PC-3 (cell line): ENCODE measurements around the gene ASB18. TPM values are rescaled to one million over a fixed set of nuclear protein-coding genes. Genes with fewer than 3 reads are reported as not detected.

Source experiments
- ATAC-seq: fragments of 200-7000 bp; cut with Tn5 transposase; 2 replicates; pipeline ENCODE4 v1.9.1; 2020; ENCODE audit warnings: mild to moderate bottlenecking, moderate library complexity
- BruUV-seq: library from RNA; stranded (reverse); fragments of 400-500 nt; replicated peaks from 2 replicates; lab custom pipeline; 2021; lab: Mats Ljungman, UMichigan
- CTCF ChIA-PET: fragments of 300-600 bp; sonication (Branson Sonifier 250); formaldehyde crosslinking; loops from one replicate; lab custom pipeline; 2022; ENCODE audit warnings: antibody characterized with exemption; lab: Charles Lee
- POLR2A ChIA-PET: fragments of 300-600 bp; sonication (Branson Sonifier 250); formaldehyde crosslinking; loops from one replicate; lab custom pipeline; 2022; ENCODE audit warnings: antibody characterized with exemption; ENCODE audit not compliant: unreplicated experiment; lab: Charles Lee
- DNase-seq: peaks from one replicate; pipeline ENCODE4 v3.0.0-alpha.2; 2015
- H2AFZ ChIP-seq: fragments of 300-600 bp; sonication (generic); 2 replicates; pipeline ENCODE4 v1.6.0; 2016; ENCODE audit warnings: antibody characterized with exemption, low read length
- H3F3A ChIP-seq: fragments of 300-600 bp; sonication (generic); one replicate; pipeline ENCODE4 v1.6.0; 2017; ENCODE audit warnings: antibody characterized with exemption, low read length, control low read depth, mild to moderate bottlenecking; ENCODE audit not compliant: unreplicated experiment
- H3K27ac ChIP-seq: fragments of 300-600 bp; sonication (generic); 2 replicates; pipeline ENCODE4 v1.5.1; 2016; ENCODE audit warnings: mild to moderate bottlenecking, low read length
- H3K27me3 ChIP-seq: fragments of 300-600 bp; sonication (generic); 2 replicates; pipeline ENCODE4 v1.6.1; 2016; ENCODE audit warnings: low read length, mixed read lengths
- H3K36me3 ChIP-seq: fragments of 300-600 bp; sonication (generic); 2 replicates; pipeline ENCODE4 v1.6.1; 2016; ENCODE audit warnings: low read depth, mixed run types, low read length, mixed read lengths
- H3K4me1 ChIP-seq: fragments of 300-600 bp; sonication (generic); 2 replicates; pipeline ENCODE4 v1.5.1; 2016; ENCODE audit warnings: low read length; ENCODE audit not compliant: insufficient read depth
- H3K4me2 ChIP-seq: fragments of 300-600 bp; sonication (generic); 2 replicates; pipeline ENCODE4 v1.6.0; 2016; ENCODE audit warnings: low read length
- H3K4me3 ChIP-seq: fragments of 300-600 bp; sonication (generic); 2 replicates; pipeline ENCODE4 v1.5.1; 2016; ENCODE audit warnings: mild to moderate bottlenecking, low read length, mixed read lengths
- H3K79me2 ChIP-seq: fragments of 300-600 bp; sonication (generic); 2 replicates; pipeline ENCODE4 v1.6.1; 2017; ENCODE audit warnings: low read length, mixed read lengths
- H3K9ac ChIP-seq: fragments of 300-600 bp; sonication (generic); 2 replicates; pipeline ENCODE4 v1.6.0; 2016; ENCODE audit warnings: mild to moderate bottlenecking, low read length
- H3K9me2 ChIP-seq: fragments of 300-600 bp; sonication (generic); replicated peaks from 2 replicates; pipeline ENCODE4 v1.6.1; 2016; ENCODE audit warnings: mixed run types, low read length, mixed read lengths
- H3K9me3 ChIP-seq: fragments of 300-600 bp; sonication (generic); 2 replicates; pipeline ENCODE4 v1.6.1; 2016; ENCODE audit warnings: low read length, mixed read lengths
- H4K20me1 ChIP-seq: fragments of 300-600 bp; sonication (generic); 2 replicates; pipeline ENCODE4 v1.6.1; 2016; ENCODE audit warnings: low read length, mixed read lengths
- EZH2 ChIP-seq: fragments of 300-600 bp; sonication (generic); IDR thresholded peaks from one replicate; pipeline ENCODE4 v1.6.1; 2017; ENCODE audit warnings: antibody characterized with exemption, mild to moderate bottlenecking, low read length; ENCODE audit not compliant: unreplicated experiment
- EZH2phosphoT487 ChIP-seq: fragments of 300-600 bp; sonication (generic); IDR thresholded peaks from 2 replicates; pipeline ENCODE4 v1.6.1; 2018; ENCODE audit warnings: mild to moderate bottlenecking, antibody characterized with exemption, low read length, borderline replicate concordance
- intact Hi-C: fragments of 100-400 bp; cut with micrococcal nuclease; formaldehyde crosslinking; loops from 2 replicates; pipeline ENCODE4 v1.9.0; 2023
- total RNA-seq: library from RNA; depleted of rRNA; stranded (reverse); fragments of >200 nt; gene quantifications from 2 replicates; pipeline ENCODE4 v1.2.3, GENCODE V29; 2014
- TF ChIP-seq, protein P1 (sequence below): fragments of 300-600 bp; sonication (generic); conservative IDR thresholded peaks from 2 replicates; pipeline ENCODE4 v1.5.1; 2017; ENCODE audit warnings: antibody characterized with exemption, low read depth, mild to moderate bottlenecking, low read length

Gene ASB18
- total RNA-seq, 1 experiment from 2014 or later = 0.15 TPM

DNA sequence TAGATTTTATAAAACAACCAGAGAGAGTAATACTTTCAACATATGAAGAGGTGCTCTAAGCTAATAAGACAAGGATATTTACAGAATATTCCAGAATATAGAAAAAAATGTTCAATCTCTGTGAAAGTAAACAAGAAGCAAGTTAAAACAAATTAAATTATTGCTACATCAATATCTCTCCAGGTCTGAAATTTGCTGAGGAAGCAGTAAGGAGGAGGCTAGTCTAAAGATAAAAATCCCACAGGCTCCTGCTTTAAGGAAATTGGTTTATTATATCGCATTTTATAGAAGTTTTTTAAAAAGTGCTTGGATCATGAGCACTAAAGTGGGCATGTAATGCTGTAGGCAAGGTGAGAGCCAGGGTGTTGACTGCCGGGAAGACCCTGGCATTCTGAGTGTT is 39.7 kb upstream of the ASB18 start:
- CTCF ChIA-PET = no interaction called here
- POLR2A ChIA-PET = no interaction called here

DNA sequence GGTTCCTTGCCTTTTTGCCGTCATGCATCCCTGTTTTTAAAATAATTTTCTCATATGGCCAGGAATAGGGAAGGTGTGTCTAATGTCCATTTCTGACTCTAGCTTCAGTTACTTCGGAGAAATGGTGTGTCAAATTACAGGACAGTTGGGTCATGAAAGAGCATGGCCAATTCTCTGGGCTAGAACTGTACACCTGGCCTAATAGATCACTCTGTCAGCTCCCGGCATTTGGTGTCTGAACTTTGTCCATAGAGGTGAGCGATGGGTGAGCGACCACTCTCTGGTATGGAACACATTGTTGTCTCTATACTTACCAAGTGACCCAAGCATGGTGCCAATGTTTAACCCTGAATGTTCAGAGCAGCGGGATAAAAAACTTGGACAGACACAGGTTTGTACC is 38.3 kb upstream of the ASB18 start:
- Histone ChIP-seq H4K20me1 (no peaks in the 10 kb centered on the region), H3K27me3 (no peaks in the 10 kb centered on the region), H3F3A (no peaks in the 10 kb centered on the region), H2AFZ (no peak overlapping the region), H3K27ac (no peak overlapping the region), H3K4me1 (no peaks in the 10 kb centered on the region), H3K4me2 (no peak overlapping the region), H3K4me3 (no peak overlapping the region), H3K79me2 (no peaks in the 10 kb centered on the region), H3K9me3 (no peaks in the 10 kb centered on the region), H3K36me3 (no peaks in the 10 kb centered on the region), H3K9me2 (peaks cover 6% of the 10 kb centered on the region; the same call in 1 of the 2 replicates), H3K9ac (no peak overlapping the region)
- DNase-seq (no peak), ATAC-seq (no peak)
- intact Hi-C loops = no loop called here
- no TSS peak for BruUV-seq
- TF ChIP-seq, protein P1, sequence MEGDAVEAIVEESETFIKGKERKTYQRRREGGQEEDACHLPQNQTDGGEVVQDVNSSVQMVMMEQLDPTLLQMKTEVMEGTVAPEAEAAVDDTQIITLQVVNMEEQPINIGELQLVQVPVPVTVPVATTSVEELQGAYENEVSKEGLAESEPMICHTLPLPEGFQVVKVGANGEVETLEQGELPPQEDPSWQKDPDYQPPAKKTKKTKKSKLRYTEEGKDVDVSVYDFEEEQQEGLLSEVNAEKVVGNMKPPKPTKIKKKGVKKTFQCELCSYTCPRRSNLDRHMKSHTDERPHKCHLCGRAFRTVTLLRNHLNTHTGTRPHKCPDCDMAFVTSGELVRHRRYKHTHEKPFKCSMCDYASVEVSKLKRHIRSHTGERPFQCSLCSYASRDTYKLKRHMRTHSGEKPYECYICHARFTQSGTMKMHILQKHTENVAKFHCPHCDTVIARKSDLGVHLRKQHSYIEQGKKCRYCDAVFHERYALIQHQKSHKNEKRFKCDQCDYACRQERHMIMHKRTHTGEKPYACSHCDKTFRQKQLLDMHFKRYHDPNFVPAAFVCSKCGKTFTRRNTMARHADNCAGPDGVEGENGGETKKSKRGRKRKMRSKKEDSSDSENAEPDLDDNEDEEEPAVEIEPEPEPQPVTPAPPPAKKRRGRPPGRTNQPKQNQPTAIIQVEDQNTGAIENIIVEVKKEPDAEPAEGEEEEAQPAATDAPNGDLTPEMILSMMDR = no peak
- no peak for TF ChIP-seq EZH2phosphoT487
- no peak for TF ChIP-seq EZH2
- ChIA-PET CTCF (no interaction called here), POLR2A (no interaction called here)

More for the DNA sequence above, 39.7 kb upstream of the ASB18 start:
- no peaks in the 10 kb centered on the region for H3K9me3 ChIP-seq
- ATAC-seq (no peak), DNase-seq (no peak)
- H3K9me2 ChIP-seq = peaks cover 6% of the 10 kb centered on the region; the same call in 1 of the 2 replicates
- peaks cover 3% of the 10 kb centered on the region for H3K4me1 ChIP-seq
- no TSS peak for BruUV-seq
- no peaks in the 10 kb centered on the region for H4K20me1 ChIP-seq
- H3K4me2 ChIP-seq = no peak overlapping the region
- H3K4me3 ChIP-seq = no peak overlapping the region
- no peaks in the 10 kb centered on the region for H3F3A ChIP-seq
- no peak overlapping the region for H3K9ac ChIP-seq
- no peaks in the 10 kb centered on the region for H3K36me3 ChIP-seq
- no peak overlapping the region for H3K27ac ChIP-seq
- no peaks in the 10 kb centered on the region for H3K27me3 ChIP-seq
- H3K79me2 ChIP-seq = no peaks in the 10 kb centered on the region
- no peak overlapping the region for H2AFZ ChIP-seq
- intact Hi-C loops = no loop called here
- TF ChIP-seq, protein P1 = no peak
- TF ChIP-seq EZH2phosphoT487 (no peak), EZH2 (no peak)

DNA sequence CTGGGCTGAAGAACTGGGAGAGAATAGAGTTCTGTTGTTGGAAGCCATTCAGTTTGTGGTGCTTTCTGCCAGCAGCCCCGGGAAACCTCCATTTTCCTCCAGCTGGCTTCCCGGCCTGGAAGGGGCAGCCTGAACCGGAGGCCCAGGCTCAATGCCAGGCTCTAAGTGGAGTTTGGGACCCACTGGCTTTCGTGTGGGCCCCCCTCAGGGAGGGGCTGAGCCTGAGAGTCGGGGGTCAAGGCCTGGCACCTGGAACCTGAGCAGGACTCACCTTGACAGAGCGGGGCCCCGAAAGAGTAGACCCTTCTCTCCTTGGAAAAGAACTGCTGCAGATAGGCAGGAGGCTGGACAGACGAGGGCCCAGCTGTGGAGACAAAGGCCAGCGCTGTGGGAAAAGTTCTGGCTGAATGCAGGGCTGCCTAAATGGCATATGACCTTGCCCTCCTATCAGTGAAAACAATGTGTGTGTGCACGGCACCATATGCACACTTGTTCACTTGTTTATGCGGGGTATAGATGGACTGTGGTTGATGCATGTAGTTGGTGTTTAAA is 34.8 kb upstream of the ASB18 start:
- Histone ChIP-seq H4K20me1 (no peaks in the 10 kb centered on the region), H3K36me3 (no peaks in the 10 kb centered on the region), H3K4me1 (no peaks in the 10 kb centered on the region), H3K4me2 (no peak overlapping the region), H3K9me3 (no peaks in the 10 kb centered on the region), H2AFZ (no peak overlapping the region), H3K27me3 (no peaks in the 10 kb centered on the region), H3K4me3 (no peak overlapping the region), H3K79me2 (no peaks in the 10 kb centered on the region), H3F3A (no peaks in the 10 kb centered on the region), H3K27ac (no peak overlapping the region), H3K9me2 (peaks cover 6% of the 10 kb centered on the region; the same call in 1 of the 2 replicates), H3K9ac (no peak overlapping the region)
- no peak for ATAC-seq
- TF ChIP-seq EZH2 (no peak), EZH2phosphoT487 (no peak)
- TF ChIP-seq, protein P1 = no peak
- intact Hi-C loops = no loop called here
- no TSS peak for BruUV-seq
- POLR2A ChIA-PET = no interaction called here
- DNase-seq = no peak
- CTCF ChIA-PET = no interaction called here
